Raji (cell line): ENCODE results near the gene PRX.

ENCODE experiments used
- POLR2A ChIP-seq: IDR thresholded peaks from 2 replicates; pipeline ENCODE4 v1.6.1; 2011; ENCODE audit warnings: low read depth, low read length, control low read depth; ENCODE audit not compliant: insufficient read depth

PRX gene

DNA sequence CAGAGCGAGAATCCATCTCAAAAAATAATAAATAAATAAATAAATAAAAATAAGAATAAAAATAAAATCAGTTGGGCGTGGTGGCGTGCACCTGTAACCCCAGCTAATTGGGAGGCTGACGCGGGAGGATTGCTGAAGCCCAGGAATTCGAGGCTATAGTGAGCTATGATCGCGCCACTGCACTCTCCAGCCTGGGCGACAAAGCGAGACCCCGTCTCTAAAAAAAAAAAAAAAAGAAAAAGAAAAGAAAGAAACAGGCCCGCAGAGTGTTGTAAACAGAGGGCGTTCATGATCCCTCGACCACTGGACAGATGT is 7.2 kb upstream of the PRX start:
- no peak for TF ChIP-seq POLR2A

DNA sequence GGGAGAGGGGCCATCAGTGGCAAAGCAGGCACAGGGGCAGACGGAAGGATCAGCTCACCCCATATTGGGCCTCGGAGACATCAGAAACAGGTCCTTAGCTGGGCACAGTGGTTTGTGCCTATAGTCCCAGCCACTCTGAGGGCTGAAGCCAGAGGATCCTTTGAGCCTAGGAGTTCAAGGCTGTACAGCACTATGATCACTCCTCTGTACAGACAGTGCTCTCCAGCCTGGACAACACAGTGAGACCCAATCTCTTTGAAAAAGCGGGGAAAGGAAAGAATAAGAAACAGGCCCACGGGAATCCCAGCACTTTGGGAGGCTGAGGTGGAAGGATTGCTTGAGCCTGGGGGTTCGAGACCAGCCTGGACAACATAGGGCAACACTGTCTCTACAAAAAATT is 6.6 kb upstream of the PRX start:
- no peak for TF ChIP-seq POLR2A

DNA sequence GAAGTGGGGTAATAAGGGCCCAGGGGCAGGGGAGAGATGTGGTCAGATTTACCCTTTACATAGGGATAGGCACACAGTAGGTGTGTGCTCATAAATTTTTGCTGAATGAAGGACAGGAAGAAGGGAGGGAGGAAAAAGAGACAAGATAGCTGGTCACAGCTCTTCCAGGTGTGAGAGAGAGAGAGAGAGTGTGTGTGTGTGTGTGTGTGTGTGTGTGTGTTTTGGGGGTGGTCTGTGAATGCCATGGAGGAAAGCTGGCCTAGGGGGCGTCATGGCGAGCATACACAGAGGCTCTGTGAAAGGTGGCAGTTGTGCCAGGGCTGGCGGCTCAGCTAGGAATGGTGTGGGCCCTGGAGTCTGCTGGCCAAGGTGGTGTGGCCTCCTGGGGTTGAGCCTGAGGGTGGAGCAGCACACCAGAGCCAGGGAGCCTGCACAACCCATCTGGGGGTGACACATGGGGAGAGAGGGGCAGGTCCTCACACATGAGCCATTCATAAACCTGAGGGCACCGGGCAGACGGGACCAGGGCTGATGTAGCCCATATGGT is 6.0 kb upstream of the PRX start:
- TF ChIP-seq POLR2A = no peak

- no peak for TF ChIP-seq POLR2A
Measured at GRCh38 chr19:40418040-40418439, 4.9 kb upstream of the PRX start.

DNA sequence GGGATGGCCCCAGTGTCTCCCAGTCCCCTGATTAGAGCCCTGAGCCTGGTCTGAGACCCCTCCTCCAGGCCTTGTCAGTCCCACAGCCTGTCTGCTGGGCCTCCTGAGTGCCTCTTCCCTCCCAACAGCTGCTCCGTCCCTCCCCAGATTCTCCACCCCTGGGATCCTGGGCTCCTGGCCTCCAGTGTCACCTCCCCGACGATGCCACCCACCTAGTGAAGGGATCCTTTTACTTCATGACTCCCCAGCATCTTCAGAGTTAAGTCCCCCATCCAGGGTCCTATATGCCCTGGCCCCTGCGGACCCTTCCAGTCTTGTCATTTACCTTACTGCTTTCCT is 4.4 kb upstream of the PRX start:
- no peak for TF ChIP-seq POLR2A

DNA sequence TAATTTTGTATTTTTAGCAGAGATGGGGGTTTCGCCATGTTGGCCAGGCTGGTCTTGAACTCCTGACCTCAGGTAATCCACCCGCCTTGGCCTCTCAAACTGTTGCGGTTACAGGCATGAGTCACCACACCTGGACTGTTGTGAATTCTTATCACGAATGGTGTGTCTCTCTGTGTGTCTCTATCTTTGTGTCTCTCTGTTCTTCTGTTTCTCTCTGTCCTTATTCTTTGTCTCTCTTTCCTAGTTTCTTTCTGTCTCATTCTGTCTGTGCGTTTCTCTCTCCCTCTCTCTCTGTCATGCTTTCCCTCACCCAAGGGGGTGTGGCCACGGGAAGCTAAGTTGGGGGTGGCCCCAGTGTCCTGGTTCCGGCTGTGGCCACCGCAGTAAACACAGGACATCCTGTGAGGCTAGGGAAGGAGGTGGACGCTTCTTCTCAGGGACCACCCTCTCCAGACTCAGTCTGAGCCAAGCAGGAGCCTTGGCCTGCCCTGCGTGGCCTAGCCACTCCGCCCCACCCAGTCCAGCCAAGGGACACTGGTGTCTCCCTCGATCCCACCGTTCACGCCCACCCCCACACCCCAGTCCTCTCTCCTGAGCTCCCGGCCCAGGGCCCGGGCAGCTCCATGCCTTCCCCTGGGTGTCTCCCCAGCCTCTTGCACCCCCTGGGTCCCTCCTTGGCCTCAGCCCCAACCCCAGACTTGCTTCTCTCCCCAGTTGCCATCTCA is 3.9 kb upstream of the PRX start:
- TF ChIP-seq POLR2A = no peak

DNA sequence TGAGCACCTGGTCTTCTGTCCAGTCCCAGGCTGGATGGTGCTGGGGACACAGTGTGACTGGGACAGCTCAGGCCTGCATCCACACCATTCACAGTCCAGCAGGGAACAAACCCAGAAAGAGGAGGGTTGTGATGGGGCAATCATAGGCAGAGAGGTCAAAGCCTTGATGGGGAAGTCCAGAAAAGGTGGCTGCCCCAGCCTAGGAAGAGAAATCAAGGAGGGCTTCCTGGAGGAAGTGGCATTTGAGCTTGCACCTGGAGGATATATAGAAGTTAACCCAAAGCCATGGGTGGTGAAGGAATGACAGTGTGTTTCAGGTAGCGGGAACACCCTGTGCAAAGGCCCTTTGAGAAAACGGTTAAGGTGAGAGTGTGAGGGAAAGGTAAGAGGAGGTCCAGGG is 2.6 kb upstream of the PRX start:
- TF ChIP-seq POLR2A = no peak

DNA sequence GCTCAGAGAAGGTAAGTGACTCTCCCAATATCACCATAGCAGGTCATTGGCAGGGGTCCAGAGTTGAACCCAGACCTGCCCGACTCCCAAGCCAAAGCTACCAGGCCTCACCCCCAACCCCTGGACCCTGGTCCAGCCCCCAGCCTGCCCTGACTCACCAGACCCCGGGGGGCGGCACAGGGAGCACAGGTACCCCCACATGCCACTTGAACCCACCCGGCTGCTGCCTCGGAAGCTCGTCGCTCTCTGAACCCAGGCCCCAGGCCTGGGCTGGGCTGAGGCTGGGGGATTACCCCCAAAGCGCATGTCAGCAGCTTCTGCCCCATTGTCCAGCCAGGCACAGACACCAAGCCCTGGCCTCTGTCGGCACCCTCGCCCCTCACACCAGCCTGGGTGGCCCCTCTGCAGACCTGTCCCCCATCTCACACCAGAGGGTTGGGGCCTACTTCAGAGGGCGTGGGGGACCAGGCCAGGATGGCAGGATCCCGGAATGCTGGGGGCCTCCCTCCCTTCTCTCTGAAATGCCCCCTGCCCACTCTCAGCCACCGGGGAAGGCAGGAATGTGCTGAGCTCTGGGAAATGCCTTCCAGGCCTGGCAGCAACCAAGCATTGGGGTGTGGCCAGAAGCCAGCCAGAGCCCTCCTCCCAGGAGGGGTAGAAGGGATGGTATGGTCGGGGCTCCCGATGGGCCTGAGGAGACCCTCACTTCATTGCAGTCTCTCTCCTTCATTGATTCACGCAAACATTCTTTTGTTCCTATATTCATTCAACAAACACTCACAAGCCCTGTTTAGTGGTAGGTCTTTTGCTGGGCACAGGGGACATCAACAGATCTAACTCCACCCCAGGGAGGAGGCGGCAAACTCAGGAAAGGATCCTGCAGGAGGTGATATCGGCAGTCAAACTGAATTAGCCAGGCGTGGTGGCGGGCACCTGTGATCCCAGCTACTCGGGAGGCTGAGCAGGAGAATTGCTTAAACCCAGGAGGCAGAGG is 1.7 kb upstream of the PRX start:
- no peak for TF ChIP-seq POLR2A

DNA sequence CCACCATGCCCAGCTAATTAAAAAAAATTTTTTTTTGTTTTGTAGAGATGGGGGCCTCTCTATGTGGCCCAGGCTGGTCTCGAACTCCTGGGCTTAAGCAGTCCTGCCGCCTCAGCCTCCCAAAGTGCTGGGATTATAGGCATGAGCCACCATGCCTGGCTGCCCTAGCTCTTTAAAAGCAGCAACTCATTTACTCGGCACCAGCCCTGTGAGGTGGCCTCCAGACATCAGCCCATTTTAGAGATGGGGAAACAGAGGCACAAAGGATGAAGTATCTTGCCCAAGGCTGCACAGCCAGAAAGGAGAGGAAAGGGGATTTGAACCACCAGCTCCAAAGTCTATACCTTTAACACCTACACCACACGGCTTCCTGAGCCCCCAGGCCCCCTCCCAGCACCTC is 312 bp downstream of the PRX start:
- no peak for TF ChIP-seq POLR2A

GRCh38 chr19:40411958-40412499 is 1.1 kb downstream of the PRX start:
- TF ChIP-seq POLR2A = no peak

DNA sequence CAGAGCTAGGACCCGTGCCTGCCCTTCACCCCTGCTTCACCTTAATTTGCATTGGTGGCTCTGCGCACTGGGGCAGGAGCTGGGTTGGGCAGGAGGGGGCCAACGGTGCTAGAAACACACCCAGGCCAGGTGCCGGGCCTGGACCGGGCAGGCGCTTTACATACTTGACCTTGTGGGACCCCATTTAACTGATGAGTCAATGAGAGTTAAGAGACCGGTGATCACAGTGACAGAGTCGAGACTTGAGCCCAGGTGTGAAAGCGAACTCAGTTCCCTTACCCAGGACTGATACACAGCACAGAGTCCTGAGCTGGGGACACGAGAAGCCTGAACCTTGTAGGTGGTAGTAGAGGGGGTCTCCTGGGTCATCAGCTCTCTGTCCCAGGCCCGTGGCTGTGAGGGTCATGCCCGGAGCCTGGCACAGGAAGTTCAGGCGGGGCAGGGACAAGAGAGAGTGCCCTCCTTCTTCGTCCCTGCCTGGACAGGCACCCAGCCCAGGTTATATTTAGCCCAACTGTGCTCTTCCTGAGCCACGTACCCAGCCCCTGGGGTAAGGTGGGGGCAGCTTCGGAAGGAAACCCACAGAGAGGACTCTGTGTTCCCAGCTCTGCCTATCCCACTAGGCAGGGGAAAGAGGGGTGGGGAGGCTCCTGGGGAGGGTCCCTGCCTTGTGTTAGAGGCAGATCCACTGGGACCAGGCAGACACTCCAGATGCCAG is 1.9 kb downstream of the PRX start:
- no peak for TF ChIP-seq POLR2A

DNA sequence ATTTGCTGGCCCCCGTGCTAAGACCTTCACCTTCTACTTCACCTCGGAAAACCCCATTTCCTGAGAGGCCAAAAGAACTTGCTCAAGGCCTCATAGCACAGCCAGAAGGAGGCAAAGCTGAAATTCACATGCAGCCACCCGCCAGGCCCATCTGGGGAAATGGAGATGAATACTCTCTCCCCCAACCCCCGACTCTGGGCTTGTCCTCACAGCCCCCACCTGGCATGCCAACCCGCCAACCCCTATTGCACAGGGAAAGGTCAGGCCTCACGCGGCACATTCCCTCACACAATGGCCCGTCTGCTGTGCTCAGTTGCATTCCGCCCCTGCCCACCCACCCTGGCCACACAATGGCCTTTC is 3.2 kb downstream of the PRX start:
- TF ChIP-seq POLR2A = no peak

GRCh38 chr19:40407714-40408597 is 5.2 kb downstream of the PRX start:
- no peak for TF ChIP-seq POLR2A

- no peak; the same call in 1 of the 2 replicates for TF ChIP-seq POLR2A
Measured at GRCh38 chr19:40403262-40403984, 9.8 kb downstream of the PRX start.
